ENCODE results near the gene PDPN.

DNA sequence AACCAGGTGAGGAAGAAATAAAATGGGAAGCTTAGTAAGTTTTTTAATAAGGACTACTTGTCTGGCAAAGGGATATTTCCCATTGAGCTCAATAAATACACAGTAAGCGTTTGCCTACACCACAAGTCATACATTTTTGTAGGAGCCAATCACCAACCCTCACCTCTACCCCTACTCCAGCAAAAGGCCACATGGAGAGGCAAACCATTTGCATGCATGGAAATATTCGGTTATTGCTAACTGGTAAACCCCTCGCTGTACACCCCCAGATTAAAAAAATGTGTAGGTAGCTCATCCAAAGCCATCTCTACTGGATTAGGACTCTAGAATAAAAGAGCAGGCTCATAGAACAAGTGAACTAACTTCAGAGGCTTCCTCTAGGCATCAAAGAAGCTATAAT is 21.1 kb downstream of the PDPN start:
- TF ChIP-seq POLR2AphosphoS5 (IDR thresholded peaks at IDR 0.05) (no peak), POLR2A (IDR thresholded peaks at IDR 0.05) (no peak)
